Measurements from ENCODE around the gene MID1.
A peak's percentile ranks its signal among the peaks of the same experiment; 100 is the strongest.

- TF ChIP-seq CTCF (IDR thresholded peaks at IDR 0.05), result no peak
- TF ChIP-seq POLR2AphosphoS5 (IDR thresholded peaks at IDR 0.05; ENCODE audit: low read depth, low read length), result no peak; the same call in 1 of the 2 replicates
- no peak for TF ChIP-seq SIN3A (IDR thresholded peaks at IDR 0.05; ENCODE audit: borderline replicate concordance, insufficient read depth, low read depth, low read length)
- peak; percentile 59; the same call in 1 of the 2 replicates for TF ChIP-seq TCF7L2 (IDR thresholded peaks at IDR 0.05; ENCODE audit: low read depth, low read length)
- TF ChIP-seq REST (IDR thresholded peaks at IDR 0.05; ENCODE audit: insufficient read depth in 1 of 2, low read depth in 2 of 2, low read length in 1 of 2), result no peak
Measured at GRCh38 chrX:10620121-10620699, at the start of gene MID1.
